Ammon's horn (tissue), 1 donor: ENCODE results near the gene RPTOR.

Source experiments
- DNase-seq: peaks from one replicate; pipeline ENCODE4 v3.0.0-alpha.2; 2016; ENCODE audit warnings: low spot score

The RPTOR gene

DNA sequence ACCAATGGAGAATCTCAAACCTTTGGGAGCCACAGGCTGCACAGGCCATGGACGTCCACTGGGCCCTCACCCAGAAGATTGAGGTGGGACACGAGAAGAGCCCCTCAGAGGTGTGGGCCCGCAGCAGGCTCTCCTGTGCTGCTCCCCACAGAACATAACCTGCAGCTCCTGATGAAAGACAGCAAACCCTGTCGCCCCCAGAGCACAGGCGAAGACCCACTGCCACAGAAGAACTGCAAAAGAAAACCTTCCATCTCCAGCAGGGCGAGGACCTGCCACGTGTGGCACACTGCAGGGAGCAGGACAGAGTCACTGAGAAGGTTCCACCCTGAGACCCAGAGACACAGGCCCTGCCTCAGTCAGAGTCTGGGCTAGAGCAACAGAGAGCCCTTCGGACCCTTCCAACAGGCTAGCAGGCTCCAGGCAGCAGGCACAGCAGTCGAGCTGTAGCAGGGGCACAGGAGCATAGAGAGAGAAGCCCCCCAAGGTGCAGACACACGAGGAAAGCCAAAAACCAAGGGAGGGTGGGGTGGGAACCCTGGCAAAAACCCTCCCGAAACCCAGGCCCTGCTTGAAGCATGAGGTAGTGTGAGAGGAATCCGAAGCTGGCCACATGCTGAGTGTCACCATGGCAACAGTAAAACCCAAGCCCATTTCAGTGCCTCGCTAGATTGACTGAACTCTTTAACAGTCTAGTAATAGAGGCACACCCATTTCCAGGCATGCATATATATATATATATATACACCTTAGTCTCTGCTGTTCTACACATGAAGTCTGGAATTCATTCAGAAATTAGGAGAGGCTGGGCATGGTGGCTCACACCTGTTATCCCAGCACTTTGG is 387.0 kb downstream of the RPTOR start:
- DNase-seq, result no peak

DNA sequence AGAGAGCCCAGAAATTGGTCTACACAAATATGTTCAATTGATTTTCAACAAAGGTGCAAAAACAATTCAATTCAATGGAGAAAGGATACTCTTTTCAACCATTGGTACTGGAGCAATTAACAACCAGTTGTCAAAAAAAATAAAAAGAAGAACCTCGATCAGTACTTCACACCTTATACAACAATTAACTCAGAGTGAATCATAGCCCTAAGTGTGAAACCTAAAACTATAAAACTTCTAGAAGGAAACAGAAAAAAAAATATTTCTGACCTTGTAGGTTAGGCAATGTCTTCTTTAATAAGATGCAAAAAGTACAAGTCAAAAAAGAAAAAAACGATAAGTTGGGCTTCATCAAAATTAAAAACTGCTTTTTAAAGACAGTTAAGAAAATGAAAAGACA is 390.9 kb downstream of the RPTOR start:
- no peak for DNase-seq

DNA sequence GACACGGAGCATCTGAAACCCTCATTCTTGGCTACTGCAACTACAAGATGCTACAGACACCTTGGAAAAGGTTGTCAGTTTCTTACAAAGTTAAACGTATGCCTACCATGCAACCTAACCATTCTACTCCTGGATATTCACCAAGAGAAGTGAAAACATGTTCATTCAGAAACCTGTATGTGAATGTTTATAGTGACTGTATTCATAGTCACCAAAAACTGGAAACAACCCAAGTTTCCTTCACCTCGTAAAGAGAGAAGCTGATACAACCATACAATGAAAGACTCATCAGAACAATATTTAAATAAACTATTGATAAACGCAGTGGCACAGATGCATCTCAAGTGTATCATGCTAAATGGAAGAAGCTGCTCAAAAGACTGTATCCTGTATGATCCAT is 391.6 kb downstream of the RPTOR start:
- DNase-seq, result no peak

DNA sequence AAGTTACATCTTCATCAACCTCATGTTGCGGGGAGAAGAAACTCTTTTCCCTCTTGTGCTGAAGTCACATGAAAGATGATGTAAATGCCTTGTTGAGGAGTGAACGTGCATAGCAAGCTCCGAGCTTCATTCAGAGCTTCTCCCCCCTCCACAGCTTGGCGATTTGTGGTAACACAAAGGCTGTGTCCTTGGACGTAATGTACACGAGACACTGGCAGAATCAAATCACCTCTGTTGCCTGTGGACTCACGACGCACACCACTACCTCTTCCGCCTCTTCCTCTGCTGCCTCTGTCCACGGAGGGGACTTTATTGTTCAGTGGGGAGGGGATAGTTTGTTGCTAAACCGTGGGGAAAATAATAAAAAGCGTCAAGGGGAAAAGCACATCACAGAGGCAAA is 392.1 kb downstream of the RPTOR start:
- DNase-seq, result no peak

DNA sequence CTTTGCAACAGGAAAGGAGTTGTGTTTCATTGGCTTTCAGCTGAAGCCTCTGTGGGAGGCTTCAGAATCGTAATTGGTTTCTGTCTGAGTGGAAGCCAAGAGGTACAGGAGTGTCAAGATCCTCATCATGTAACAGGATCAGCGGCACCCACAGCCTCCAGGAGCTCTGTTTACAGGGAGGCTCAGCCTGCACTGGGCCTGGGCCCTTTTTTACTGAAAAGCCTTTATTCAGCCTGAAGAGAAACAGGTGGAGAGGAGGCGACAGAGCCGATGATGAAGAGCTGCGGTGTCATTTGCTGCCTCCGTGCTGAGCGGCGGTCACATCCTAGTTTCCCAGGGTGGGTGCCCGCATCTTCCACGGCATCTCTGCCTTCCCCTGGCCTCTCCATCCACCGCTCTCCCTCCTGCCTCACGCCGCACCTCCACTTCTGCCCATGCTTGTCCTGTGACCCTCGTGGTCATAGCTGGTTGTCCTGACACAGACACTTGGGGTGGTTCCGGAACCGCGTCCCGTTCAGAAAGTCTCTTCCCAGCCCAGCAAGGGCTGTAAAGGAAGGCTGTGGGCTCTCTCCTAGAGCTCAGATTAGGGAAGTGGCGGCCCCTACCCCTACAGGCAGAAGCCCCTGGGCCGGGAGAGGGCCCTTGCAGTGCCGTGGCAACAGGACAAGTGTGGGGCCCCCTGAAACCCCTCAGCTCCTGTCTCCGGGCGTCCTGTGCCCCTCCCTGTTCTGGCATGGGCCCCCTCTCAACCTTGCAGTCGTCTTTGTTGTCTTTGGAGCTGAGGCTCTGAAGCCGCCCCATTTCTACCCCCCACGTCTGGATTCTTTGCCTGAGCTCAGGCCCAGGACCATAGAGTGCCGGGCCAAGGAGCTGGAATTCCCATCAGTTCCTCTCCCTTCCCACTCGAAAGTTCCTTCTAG is 393.1 kb downstream of the RPTOR start:
- DNase-seq, result no peak

DNA sequence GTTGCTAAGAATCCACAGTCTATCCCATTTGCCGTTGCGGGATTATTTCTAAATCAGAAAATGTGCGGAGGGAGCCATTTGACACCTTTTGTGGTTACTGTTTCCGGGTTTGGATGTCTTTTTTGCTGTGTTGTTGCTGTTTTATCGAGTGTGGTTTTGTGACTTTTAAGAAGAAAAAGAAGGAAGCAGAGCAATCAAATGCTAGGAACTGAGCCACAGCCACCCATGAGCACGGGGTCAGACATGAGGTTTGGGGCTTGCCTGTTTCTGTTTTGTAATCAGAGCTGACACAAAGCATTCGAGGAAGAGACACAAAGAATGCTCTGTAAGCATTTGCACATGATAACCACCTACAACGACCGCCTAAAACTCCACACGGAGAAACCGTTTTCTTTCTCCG is 393.9 kb downstream of the RPTOR start:
- DNase-seq, result peak; percentile 49

DNA sequence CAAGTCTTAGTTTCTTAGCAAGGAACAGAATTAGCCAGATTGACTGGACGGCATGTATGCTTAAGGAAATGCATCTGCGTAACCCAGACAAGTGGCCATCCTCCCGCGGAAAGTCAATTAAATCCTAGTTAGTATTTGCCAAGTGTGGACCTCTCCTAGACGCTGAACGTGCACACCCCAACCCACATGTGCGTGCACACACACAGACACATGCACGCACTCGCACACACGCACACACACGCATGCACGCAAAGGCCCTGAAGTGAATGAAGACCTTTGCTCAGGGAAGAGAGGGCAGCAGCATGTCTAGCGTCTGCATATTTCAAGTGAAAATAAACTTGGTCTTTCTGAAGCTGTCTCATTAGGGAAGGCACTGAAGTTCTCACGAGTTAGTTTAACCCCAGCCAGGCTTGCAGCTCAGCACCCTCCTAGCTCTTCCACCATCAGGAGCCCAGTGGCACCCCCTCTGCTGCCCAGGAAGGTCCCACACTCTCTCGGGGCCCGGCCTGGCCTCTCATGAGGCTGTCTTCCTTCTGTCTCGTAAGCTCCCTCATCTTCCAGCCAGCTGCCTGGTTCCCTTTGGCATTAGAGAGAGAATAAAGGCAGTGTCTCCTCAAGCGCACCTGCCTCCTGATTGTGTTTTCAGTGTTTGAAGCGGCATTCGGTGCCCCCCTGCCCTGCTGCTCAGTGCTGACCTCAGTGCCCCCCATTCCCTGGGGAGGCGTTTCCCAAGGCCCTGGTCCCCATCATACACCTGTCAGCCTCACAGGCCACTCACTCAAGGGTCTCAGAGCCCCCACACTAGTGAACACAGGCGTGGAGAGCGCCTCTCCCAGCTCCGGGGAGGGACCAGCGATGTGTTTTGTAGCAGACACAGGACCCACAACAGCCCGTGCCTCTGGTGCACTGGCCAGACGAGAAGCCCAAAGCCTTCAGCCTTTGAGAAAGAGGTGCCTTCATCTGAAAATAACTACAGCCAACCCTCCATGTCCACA is 394.8 kb downstream of the RPTOR start:
- no peak for DNase-seq

DNA sequence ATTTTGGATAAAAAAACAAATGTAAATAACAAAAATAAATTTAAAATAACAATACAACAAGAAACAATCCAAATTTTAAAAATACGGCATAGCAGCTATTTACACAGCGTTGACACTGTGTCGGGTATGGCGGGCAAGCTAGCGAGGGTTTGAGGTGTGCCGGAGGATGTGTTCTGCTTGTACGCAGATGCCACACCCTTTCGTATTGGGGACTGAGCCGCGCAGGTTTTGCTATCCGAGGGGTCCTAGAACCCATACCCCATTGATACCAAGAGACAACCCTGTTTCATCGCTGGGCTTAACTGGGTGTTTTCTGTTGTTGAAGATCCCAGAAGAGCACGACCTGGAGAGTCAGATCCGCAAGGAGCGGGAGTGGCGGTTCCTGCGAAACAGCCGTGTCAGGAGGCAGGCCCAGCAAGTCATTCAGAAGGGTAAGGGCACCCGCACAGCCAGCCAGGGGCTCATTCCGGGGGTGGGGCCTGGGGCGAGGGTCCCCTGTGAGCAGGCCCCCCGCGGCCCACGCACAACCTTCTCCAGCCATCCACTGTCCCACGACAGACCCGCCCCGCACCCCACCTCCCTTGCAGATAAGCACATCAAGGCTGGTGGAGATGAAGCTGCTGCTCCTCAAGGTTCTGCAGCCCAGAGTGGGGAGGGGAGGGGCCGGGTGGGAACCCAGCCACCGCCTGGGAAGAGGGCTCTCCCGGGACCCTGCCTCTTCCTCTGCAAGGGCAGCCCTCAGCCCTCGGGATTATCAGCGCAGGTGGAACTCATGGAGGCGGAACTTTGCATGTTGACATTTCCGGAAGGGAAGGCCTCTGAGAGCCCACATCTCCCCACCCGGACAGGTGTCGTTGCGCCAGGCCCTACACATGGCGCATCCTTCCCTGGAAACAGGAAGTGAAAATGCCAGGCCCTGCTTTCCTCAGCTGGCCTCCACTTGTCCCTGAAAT is 395.8 kb downstream of the RPTOR start:
- no peak for DNase-seq

DNA sequence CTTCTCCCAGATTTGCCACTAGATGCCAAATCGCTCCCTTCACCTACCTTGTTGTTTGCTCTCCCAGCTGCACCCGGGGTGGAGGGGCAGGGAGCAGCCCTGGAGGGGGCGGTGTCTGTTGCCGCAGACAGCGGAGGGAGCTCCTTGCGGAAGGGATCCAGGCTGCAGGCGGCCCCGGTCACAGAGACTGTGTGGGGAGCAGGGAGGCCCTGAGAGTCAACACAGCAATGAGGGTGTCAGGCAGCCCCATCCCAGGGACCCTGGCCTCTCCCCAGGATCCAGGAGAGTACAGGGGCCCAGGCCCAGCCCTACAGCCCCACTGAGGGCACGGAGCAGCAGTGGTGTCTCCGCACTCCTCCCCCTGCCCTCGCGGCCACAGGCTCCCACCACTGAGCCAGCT is 396.5 kb downstream of the RPTOR start:
- no peak for DNase-seq

DNA sequence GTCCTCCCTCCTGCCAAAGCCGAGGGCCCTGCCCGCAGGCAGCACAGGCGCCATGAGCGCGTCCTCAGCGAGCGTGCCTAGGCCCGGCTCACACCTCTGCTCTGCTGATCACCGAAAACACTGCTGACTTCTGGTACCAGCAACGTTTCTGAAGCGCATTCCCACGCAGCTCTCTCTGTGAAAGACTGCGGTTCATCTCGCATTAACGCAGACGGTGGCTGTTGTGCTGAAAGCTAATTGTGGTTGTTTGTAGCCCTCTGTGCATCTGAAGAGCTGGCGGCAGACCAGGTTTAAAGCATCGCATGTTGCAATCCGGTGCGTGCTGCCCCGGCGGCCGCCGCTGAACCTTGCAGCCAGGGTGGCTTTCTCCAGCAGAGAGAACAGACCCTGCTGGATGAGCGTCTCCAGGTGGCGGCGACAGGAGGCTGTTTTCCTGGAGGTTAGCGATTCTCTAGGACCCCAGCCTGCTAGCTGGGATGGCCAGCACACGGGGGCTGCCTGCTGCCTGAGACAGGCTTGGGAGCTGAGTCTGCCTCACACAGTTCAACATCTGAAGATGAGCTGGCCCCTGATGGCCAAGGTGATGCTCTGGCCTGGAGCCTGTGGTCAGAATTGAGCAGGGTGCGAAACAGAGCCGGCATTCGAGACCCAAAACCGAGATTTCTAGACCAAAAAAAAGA is 397.2 kb downstream of the RPTOR start:
- DNase-seq, result peak; percentile 56

DNA sequence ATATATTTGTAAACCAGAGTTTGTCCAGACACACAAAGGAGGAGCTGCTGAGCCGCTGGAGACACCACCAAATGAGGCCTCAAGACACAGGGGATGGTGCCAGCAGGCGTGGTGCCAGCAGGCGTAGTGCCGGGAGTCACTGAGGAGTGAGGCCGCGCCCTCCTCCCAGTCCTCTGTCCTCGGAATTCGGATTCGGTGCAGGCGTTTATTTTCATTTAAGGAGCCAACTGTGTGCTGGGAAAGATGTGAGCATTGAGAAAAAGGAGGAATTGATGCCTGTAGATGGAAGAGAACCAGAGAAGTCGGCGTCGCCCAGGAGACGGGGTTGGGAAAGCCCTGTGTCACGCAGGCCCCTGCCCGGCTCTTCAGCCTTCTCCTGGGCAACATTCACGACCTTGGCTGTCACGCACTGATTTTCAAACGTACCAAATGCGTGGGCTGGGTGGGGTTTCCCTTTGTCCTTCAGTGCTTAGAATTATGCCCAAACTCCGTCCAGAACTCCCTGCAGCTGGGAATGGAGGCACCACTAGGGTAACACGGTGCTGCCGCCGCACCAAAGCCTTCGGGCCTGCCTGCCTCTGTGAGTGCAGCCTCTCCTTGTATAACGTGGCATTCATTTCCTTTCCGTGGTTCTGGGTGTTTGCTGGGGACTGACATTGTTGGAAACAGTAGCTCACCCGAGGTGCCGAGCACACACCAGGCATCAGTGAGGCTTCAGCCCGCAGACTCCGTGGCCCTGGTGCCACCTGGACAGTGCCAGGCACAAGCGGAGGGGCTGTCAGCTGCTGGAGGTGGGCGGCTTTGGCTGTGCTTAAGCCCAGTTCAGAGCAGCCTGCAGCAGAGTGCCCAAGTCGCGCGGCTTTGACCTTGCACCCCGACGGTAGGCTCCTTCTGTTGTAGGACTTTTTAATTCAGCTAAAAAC is 398.0 kb downstream of the RPTOR start:
- DNase-seq, result peak; percentile 85

DNA sequence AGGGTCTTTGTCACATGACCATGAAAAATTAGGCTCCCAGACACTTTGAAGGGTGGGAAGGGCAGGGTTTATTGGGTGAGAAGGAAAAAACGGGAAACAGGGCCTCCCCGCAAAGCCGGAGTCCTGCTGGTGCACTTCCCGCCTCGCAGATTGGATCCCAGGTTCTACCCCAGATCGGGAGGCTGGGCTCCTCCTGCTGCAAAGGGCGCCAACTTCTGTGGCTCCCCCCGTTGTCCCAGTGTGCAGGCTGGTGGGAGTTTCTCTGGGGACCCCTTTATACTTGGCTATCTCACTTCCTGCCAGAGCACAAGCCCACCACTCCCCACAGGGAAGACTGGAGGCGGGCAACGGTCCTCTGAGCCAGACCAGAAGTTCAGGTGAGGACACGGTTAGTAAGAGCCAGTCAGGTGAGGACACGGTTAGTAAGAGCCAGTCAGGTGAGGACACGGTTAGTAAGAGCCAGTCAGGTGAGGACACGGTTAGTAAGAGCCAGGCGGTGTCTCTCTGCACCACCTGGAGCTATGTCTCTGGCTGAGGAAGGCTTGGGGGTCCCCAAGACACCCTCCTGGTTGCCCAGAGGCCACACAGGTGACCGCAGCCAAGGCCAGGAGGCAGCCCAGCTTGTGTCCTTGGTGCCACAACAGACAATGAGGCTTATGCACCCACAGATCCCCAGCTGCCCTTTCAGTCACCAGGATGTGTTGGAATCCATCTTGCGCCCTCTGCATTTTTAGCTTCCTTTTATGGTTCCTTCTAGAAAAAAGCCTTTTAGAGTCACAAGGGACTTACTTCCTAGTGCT is 398.9 kb downstream of the RPTOR start:
- no peak for DNase-seq

DNA sequence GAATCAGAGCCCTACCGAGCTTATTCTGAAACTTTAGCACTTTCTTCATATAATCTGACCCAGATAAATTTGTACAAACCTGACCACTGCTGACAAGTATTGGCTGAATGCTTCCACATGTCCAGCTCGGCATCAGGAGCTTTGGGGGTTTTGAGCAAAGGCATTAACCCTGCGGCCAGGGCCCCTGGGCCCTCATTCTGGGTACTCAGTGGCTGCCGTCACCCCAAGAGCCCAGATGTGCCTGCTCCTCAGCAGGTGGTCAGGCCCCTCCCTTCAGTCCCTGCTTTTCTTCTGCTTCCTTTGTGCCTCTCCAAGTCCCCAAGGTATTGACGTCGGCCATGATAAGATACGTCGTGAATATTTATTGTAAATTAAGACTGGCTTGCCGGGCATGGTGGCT is 399.7 kb downstream of the RPTOR start:
- no peak for DNase-seq

DNA sequence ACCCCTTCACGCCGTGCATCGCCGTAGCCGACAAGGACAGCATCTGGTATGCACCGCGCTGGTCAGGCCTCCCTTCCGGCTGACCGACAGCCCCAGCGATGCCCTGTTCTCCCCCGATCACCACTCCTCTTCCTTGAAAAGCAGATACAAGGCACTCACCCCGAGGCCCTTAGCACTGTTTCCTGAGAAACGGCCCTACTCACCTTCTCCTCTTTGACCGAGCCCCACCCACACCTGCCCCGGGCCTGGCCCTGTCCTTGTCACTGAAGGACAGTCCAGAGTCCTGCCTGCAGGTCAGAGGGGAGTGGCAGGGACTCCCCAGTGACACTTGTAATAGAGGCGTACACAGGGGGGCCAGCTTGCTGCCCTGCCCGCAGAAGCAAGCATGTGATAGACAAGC is 401.1 kb downstream of the RPTOR start:
- DNase-seq, result no peak

DNA sequence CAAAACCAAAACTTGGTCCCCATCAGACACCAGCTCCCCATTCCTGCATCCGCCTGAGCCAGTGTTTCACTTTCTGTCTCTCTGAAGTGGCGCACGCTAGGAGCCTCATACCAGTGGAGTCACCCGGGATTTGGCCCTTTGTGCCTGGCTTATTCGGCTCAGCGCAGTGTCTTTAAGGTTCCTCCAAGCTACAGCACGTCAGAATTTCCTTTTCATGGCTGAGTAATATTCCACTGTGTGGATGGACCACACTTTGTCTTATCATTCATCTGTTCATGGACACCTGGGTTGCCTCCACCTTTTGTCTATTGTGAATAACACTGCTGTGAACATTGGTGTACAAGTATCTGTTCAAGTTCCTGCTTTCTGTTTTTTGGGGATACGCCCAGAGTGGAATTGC is 401.8 kb downstream of the RPTOR start:
- DNase-seq, result no peak

DNA sequence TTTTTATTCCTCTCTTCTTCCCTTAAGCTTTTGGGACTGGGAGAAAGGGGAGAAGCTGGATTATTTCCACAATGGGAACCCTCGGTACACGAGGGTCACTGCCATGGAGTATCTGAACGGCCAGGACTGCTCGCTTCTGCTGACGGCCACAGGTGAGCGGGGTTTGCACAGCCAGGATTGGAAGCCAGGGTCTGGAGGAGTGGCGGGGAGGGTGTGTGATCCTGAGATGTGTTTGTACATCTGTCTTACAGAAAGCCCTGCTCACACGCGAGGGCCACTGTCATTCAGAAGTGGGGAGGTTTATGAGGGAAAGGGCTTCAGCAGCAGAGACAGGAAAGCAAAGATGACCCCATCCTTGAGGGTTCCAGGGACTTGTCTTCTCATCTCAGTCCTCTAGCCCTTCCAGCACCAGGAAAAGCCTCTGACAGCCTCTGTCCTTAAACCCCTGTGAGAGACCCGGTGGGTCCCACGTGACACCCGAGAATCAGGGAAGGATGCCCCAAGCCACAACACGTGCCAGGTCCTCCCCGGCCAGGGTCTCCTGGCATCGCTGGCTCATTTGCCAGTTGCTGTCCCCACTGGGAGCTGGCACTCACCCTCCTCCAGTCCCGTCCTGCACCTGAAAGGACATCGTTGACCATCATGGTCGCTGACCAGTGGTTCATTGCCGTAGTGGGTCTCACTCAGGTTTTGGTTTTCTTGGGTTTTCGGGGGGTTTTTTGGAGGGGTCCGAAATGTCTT is 402.7 kb downstream of the RPTOR start:
- DNase-seq, result no peak
